NCI-H345 (cell line): Measurements from ENCODE around the gene STIM1.

ENCODE experiments used
- DNase-seq: peaks from one replicate; lab custom pipeline; 2025; lab: John Stamatoyannopoulos, UW

STIM1 gene

GRCh38 chr11:4071325-4071724 lies 215.9 kb downstream of the STIM1 start:
- DNase-seq, result no peak

GRCh38 chr11:4071914-4072313 lies 216.4 kb downstream of the STIM1 start:
- DNase-seq, result no peak

- peak; percentile 71 for DNase-seq
These were observed 217.3 kb downstream of the STIM1 start for GRCh38 chr11:4072668-4073285.

GRCh38 chr11:4074266-4074665 lies 218.8 kb downstream of the STIM1 start:
- DNase-seq, result no peak

- DNase-seq, result no peak
These were observed 221.3 kb downstream of the STIM1 start for GRCh38 chr11:4076774-4077173.

- no peak for DNase-seq
These were observed 227.7 kb downstream of the STIM1 start for GRCh38 chr11:4083198-4083597.

GRCh38 chr11:4084406-4085125 lies 229.1 kb downstream of the STIM1 start:
- DNase-seq, result no peak

GRCh38 chr11:4085575-4085974 lies 230.1 kb downstream of the STIM1 start:
- no peak for DNase-seq

GRCh38 chr11:4086575-4087353 lies 231.3 kb downstream of the STIM1 start:
- DNase-seq, result no peak

GRCh38 chr11:4087551-4087950 lies 232.1 kb downstream of the STIM1 start:
- DNase-seq, result no peak

- no peak for DNase-seq
These were observed 234.8 kb downstream of the STIM1 start for GRCh38 chr11:4090258-4090657.

- DNase-seq, result no peak
These were observed 236.6 kb downstream of the STIM1 start for GRCh38 chr11:4092026-4092425.

- no peak for DNase-seq
These were observed 238.3 kb downstream of the STIM1 start for GRCh38 chr11:4093519-4094347.

GRCh38 chr11:4094348-4095291 lies 239.2 kb downstream of the STIM1 start, which contains the start of gene RRM1:
Gene RRM1, plus strand, starts transcription at chr11:4094799. Its CDS starts 214 bp downstream, at chr11:4095013.
- peak; percentile 97 for DNase-seq

GRCh38 chr11:4095509-4096230 lies 240.2 kb downstream of the STIM1 start:
- DNase-seq, result no peak

- DNase-seq, result no peak
These were observed 242.7 kb downstream of the STIM1 start for GRCh38 chr11:4098026-4098621.

GRCh38 chr11:4102711-4103110 lies 247.2 kb downstream of the STIM1 start:
- DNase-seq, result no peak

GRCh38 chr11:4103269-4103668 lies 247.8 kb downstream of the STIM1 start:
- DNase-seq, result no peak

- no peak for DNase-seq
These were observed 250.5 kb downstream of the STIM1 start for GRCh38 chr11:4105916-4106315.

- no peak for DNase-seq
These were observed 256.4 kb downstream of the STIM1 start for GRCh38 chr11:4111834-4112233.
